MCF 10A (cell line): ENCODE measurements around the gene OR56A1. TPM values are rescaled to one million over a fixed set of nuclear protein-coding genes. Genes with fewer than 3 reads are reported as not detected.

ENCODE experiments used
- BruUV-seq: library from RNA; stranded (reverse); fragments of 400-500 nt; replicated peaks from 2 replicates; lab custom pipeline; 2021; lab: Mats Ljungman, UMichigan
- CTCF ChIA-PET: fragments of 300-600 bp; sonication (Branson Sonifier 250); formaldehyde crosslinking; extraction: SDS; loops from one replicate; lab custom pipeline; 2021; ENCODE audit warnings: antibody characterized with exemption, inconsistent platforms; lab: Yijun Ruan, JAX
- POLR2A ChIA-PET: fragments of 300-600, 350-650 bp; sonication (Branson Sonifier 250); formaldehyde crosslinking; extraction: SDS; loops from one replicate; lab custom pipeline; 2020; ENCODE audit warnings: antibody characterized with exemption, inconsistent platforms; lab: Yijun Ruan, JAX
- DNase-seq: peaks from one replicate; pipeline ENCODE4 v3.0.0-alpha.2; 2018; ENCODE audit not compliant: unreplicated experiment
- H3K27ac Mint-ChIP-seq: one replicate; pipeline ENCODE4 v1.8.0; 2022; ENCODE audit warnings: mild to moderate bottlenecking, low read depth, mixed read lengths; ENCODE audit not compliant: unreplicated experiment
- H3K27me3 Mint-ChIP-seq: one replicate; pipeline ENCODE4 v1.8.0; 2022; ENCODE audit warnings: mixed read lengths; ENCODE audit not compliant: insufficient read depth, unreplicated experiment
- H3K36me3 Mint-ChIP-seq: one replicate; pipeline ENCODE4 v1.8.0; 2022; ENCODE audit warnings: mild to moderate bottlenecking, moderate library complexity, mixed read lengths; ENCODE audit not compliant: insufficient read depth, unreplicated experiment
- H3K4me1 Mint-ChIP-seq: one replicate; pipeline ENCODE4 v1.8.0; 2022; ENCODE audit warnings: mixed read lengths; ENCODE audit not compliant: insufficient read depth, unreplicated experiment
- H3K4me3 Mint-ChIP-seq: one replicate; pipeline ENCODE4 v1.8.0; 2022; ENCODE audit warnings: mild to moderate bottlenecking, moderate library complexity, mixed read lengths; ENCODE audit not compliant: unreplicated experiment
- H3K9me3 Mint-ChIP-seq: one replicate; pipeline ENCODE4 v1.8.0; 2022; ENCODE audit warnings: mixed read lengths; ENCODE audit not compliant: unreplicated experiment
- CTCF ChIP-seq: fragments of 200-600 bp; IDR thresholded peaks from one replicate; pipeline ENCODE4 v1.8.0; 2022; ENCODE audit warnings: antibody characterized with exemption, mild to moderate bottlenecking; ENCODE audit not compliant: unreplicated experiment
- intact Hi-C: fragments of 100-400 bp; cut with micrococcal nuclease; formaldehyde crosslinking; loops from 2 replicates; pipeline ENCODE4 v1.14.1; 2022
- total RNA-seq: library from RNA; stranded (reverse); gene quantifications from 2 replicates; pipeline ENCODE4 v1.2.3, GENCODE V29; 2022

The OR56A1 gene
- total RNA-seq, 1 experiment from 2014 or later: not detected

- DNase-seq: no peak
- ChIA-PET POLR2A (no interaction called here), CTCF (interaction anchor here (0.9 kb wide), 2 partner anchors 17 to 372 kb away, joined by 3 read pairs; no protein-coding TSS in a partner anchor)
- H3K4me3 Mint-ChIP-seq: no peak within 1 kb of the TSS
- BruUV-seq: no TSS peak
- H3K27ac Mint-ChIP-seq: no peak within 1 kb of the TSS
- TF ChIP-seq CTCF: no peak
- intact Hi-C loops: no loop called here
- no peaks in the 10 kb centered on the region for H3K36me3 Mint-ChIP-seq
- no peaks in the 10 kb centered on the region for H3K9me3 Mint-ChIP-seq
- no peaks in the 10 kb centered on the region for H3K4me1 Mint-ChIP-seq
- peaks cover 67% of the 10 kb centered on the region for H3K27me3 Mint-ChIP-seq
Observed at GRCh38 chr11:6006846-6007245, 23.7 kb downstream of the OR56A1 start, which contains the start of gene OR56A4. TSS of gene OR56A4 (minus strand) at chr11:6006946. CDS start at chr11:6002992, 3,954 bp downstream.

- DNase-seq: no peak
Observed at GRCh38 chr11:6006395-6006794, 24.2 kb downstream of the OR56A1 start.

GRCh38 chr11:6002202-6002699 is 28.3 kb downstream of the OR56A1 start:
- DNase-seq: no peak
- BruUV-seq: no TSS peak
- ChIA-PET CTCF (interaction anchor here (1.3 kb wide), 1 partner anchor 10 kb away, joined by 4 read pairs; no protein-coding TSS in a partner anchor), POLR2A (no interaction called here)
- H3K9me3 Mint-ChIP-seq: no peaks in the 10 kb centered on the region
- H3K36me3 Mint-ChIP-seq: no peaks in the 10 kb centered on the region
- no peak for TF ChIP-seq CTCF
- H3K4me3 Mint-ChIP-seq: no peak overlapping the region
- no peaks in the 10 kb centered on the region for H3K4me1 Mint-ChIP-seq
- H3K27me3 Mint-ChIP-seq: peaks cover 39% of the 10 kb centered on the region
- intact Hi-C loops: no loop called here
- H3K27ac Mint-ChIP-seq: no peak overlapping the region

More at GRCh38 chr11:6006395-6006794, 24.2 kb downstream of the OR56A1 start:
- intact Hi-C loops: no loop called here
- peaks cover 68% of the 10 kb centered on the region for H3K27me3 Mint-ChIP-seq
- no peak overlapping the region for H3K27ac Mint-ChIP-seq
- H3K4me3 Mint-ChIP-seq: no peak overlapping the region
- BruUV-seq: no TSS peak
- POLR2A ChIA-PET: no interaction called here
- no peaks in the 10 kb centered on the region for H3K36me3 Mint-ChIP-seq
- CTCF ChIA-PET: interaction anchor here (0.9 kb wide), 2 partner anchors 17 to 372 kb away, joined by 3 read pairs; no protein-coding TSS in a partner anchor
- no peaks in the 10 kb centered on the region for H3K9me3 Mint-ChIP-seq
- no peak for TF ChIP-seq CTCF
- H3K4me1 Mint-ChIP-seq: no peaks in the 10 kb centered on the region

GRCh38 chr11:5994791-5995190 is 35.8 kb downstream of the OR56A1 start:
- Mint-ChIP-seq H3K36me3 (no peaks in the 10 kb centered on the region), H3K4me1 (no peaks in the 10 kb centered on the region), H3K27ac (no peak overlapping the region), H3K9me3 (no peaks in the 10 kb centered on the region), H3K27me3 (no peaks in the 10 kb centered on the region), H3K4me3 (no peak overlapping the region)
- CTCF ChIA-PET: interaction anchor here (0.6 to 2.2 kb wide), 5 partner anchors 8 to 368 kb away, joined by 3 to 10 read pairs (median 4); no protein-coding TSS in a partner anchor
- no TSS peak for BruUV-seq
- POLR2A ChIA-PET: interaction anchor here (0.5 kb wide), 1 partner anchor 625 kb away, joined by 4 read pairs; the partner anchor contains the start of gene TPP1
- DNase-seq: no peak
- intact Hi-C loops: no loop called here
- TF ChIP-seq CTCF: no peak
